AG09309 (cell line): ENCODE data around the gene NIN.

Experiments
- DNase-seq: peaks from one replicate; pipeline ENCODE4 v3.0.0-alpha.2; 2010; ENCODE audit warnings: low read depth
- H3K4me3 ChIP-seq: 2 replicates; pipeline ENCODE4 v1.5.1; 2011; ENCODE audit warnings: mild to moderate bottlenecking, low read depth, low read length, moderate library complexity; ENCODE audit not compliant: control insufficient read depth
- CTCF ChIP-seq: IDR thresholded peaks from 2 replicates; pipeline ENCODE4 v1.5.1; 2011; ENCODE audit warnings: mild to moderate bottlenecking, low read depth, low read length, inconsistent platforms; ENCODE audit not compliant: insufficient read depth, control insufficient read depth; ENCODE audit errors: missing control alignments

Gene NIN

GRCh38 chr14:50670196-50670865, 160.6 kb downstream of the NIN start:
- TF ChIP-seq CTCF: no peak
- H3K4me3 ChIP-seq: no peak overlapping the region
- no peak for DNase-seq
